GM21390 (cell line): ENCODE data around the gene TNNI3.
"Not testable (repeated sequence)": the region's sequence is repeated elsewhere in the genome, so short reads cannot be mapped to it uniquely, and the experiment has no call there.

Experiments used
- ATAC-seq: cut with Tn5 transposase; IDR thresholded peaks from one replicate; pipeline ENCODE4 v1.9.1; 2021; ENCODE audit not compliant: unreplicated experiment

Gene TNNI3

DNA sequence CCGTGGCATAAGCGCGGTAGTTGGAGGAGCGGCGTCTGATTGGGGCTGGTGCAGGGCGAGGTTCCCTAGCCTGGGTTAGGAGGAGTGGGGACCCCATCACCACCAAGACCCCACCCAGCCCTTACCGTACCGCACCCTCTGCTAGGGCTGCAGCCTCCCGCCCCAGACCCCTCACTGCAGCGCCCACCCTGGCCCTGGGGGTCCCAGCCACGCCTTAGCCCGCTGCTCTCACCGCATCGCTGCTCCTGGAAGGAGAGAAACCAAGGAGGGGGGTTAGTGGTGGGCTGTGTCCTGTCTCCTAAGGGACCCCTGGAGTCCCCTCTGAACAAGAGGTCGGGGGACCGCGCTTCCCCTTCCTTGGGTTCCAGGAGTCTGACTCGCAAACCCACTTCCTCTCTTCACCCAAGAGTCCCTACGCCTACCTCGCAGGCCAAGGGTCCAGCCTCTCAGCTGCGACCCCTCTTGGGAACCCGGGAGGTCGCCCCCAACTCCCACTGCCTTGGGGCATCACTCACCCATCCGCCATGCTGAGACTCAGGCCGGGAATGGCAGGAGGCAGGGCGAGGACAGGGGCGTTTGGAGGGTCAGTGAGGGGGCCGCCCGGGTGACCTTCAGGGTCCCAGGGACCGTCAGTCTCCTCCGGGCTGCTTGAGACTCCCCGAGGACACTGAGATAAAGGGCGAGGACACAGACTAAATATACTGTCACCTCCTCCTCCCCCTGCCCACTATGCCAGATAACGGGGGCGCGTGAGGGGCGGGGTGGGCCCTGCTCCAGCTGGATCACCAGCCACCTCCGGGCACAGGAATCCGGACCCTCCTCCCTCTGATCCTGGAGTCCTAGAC lies at the start of gene TNNI3:
TNNI3 (minus strand) TSS at position 669 of the 845 bp plus-strand sequence; CDS start at position 526, 143 bp downstream.
- no peak for ATAC-seq

DNA sequence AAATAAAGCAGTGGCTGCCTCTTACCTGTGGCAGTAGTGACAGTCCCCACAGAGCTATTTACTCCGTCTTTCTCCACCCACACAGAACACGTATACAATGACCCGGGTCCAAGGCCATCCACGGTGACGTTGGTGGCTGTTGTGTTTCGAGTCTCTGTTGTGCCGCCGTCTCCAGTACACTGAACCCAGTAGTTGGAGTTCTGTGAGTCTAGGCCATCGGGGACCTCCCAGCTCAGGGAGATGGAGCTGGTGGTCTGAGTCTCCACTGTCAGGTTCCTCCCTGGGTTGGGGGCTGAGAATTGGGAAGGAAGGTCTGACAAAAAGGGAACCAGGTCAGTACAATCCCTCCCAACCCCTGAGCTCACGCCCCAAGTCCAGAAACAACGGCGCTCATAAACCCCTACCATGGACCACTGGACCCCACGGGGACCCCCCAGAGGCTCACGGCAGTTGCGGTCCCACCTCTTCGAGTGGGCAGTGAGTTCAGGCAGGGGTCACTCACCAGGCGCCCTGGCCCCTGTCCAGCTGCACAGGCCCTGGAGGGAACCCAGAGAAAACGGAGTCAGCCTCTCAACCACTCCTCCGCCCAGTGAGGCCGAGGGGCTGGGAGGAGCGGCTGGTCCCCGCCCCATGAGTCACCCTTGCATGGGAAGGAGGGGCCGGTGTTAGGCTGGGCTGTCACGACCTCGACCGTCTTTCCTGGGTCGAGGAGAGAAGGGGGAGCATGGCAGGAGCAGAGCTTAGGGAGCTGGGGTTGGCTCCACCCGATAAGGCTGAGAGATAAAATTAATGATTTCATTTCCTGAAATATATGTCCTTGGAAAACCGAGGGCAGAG lies 49.4 kb upstream of the TNNI3 start:
- ATAC-seq = no peak

DNA sequence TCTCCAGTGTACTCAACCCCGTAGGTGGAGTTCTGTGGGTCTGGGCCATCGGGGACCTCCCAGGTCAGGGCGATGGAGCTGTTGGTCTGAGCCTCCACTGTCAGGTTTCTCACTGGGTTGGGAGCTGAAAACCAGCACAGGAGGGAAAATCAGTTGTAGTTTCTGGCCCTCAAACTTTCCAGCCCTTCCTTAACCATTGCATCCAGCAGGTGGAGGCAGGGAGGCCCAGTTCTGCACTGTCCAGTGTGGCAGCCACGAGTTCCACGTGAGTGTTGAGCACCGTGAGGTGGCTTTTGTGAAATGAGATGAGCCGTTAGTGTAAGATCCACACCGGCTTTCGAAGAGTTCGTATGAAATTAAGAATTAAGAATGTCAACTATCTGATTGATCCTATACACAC lies 44.7 kb upstream of the TNNI3 start:
- not testable (repeated sequence) for ATAC-seq

DNA sequence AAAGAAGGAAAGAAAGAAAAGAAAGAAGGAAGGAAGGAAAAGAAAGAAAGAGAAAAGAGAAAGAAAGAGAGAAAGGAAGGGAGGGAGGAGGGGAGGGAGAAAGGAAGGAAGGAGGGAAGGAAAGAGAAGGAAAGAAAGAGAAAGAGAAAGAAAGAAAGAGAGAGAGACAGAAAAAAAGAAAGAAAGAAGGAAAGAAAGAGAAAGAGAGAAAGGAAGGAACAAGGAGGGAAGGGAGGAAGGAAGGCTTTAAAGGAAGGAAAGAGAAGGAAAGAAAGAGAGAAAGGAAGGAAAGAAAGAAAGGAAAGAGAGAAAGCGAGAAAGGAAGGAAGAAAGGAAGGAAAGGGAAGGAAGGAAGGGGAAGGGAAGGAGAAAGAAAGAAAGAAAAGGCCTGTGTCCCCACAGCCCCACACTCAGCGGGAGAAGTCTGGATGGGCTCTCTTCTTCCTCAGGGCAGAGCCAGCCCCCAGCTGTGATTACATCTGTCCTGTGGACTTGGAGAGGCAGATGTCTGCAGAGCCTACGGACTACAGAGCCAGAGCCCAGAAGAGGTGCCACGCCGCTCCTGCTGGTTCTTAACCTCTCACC lies 42.2 kb upstream of the TNNI3 start:
- no peak for ATAC-seq

DNA sequence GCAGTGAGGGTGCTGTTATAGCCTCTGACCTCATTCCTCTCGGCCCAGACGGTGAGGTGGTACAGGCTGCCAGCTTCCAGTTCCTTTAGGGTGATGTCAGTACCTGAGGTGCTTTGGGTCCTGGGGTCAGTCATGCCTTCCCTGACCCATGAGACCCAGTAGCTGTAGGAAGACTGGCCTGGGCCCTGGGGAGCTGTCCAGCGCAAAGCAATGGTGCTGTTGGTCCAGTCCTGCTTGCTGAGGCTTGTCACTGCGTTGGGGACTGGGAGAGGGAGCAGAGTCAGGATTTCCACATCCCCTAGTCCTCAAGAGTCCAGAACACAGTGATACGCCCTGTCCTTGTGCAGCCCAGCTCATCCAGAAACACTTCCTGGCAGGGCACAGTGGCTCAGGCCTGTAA lies 41.1 kb upstream of the TNNI3 start:
- ATAC-seq = no peak

DNA sequence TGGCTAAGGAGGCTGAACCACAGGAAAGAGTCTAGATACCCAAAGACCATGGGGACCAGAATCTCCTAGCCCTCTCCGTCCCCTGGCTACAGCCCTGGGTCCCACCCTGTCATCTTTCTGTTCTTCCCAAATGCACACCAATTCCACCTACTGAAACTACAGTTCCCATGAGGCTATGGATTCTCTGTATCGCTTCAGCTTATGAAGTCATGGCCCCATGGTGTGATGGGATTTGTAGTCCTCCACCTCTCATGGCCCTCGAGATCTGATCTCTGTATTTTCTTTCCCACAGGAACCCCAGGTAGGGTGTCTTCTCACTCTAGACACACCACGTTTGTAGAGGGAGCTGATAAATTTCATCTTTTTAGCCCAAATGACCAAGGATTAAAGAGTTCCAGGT lies 40.0 kb upstream of the TNNI3 start:
- no peak for ATAC-seq

DNA sequence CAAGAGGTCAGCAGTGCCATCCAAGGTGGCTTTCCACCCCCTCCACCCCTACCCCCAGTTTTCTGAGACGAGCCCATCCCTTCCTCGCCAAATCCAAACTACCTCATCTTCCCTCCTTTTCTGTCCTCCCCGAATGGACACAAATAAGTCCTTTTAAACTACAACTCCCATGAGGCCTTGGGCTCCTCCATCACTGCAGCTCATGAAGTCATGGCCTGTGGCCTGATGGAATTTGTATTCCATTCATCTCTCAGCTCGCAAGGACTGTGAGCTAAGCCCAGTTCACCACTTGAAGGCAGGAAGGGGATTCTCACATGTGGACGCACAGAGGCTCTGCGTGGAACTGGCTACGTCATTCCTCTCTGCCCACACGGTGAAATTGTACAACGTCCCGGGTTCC lies 39.3 kb upstream of the TNNI3 start:
- no peak for ATAC-seq

DNA sequence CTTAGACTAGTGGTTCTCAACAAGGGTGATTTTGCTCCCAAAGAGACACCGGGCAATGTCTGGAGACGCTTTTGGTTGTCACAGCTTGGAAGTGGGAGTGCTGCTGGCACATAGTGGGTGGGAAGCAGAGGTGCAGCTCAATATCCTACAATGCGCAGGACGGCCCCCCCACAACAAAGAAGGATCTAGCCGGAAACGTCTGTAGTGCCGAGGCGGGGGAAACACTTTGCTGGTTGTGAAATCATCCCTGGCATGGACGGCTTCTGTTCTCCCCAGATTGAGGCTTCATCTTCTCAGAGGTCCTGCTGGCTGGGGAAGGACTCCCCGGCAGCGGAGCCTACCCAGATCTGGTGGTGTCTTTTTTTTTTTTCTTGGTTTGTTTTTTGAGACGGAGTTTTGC lies 35.9 kb upstream of the TNNI3 start:
- no peak for ATAC-seq

DNA sequence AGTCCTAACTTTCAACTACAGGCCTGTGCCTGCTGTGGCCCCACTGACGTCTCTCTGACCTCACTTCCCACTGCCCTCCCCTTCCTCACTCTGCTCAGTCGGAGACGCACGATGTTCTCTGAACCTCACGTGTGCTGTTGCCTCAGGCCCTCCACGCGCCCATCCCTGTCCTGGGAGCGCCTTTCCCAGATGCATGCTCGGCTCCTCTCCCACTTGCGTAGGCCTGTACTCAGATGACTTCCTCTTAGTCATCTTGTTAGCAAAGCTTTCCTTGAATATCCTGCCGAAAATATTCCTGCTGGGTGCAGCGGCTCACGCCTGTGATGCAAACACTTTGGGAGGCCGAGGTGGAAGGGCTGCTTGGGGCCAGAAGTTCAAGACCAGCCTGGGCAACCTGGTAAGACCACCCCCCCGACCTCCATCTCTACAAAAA lies 31.9 kb upstream of the TNNI3 start:
- no peak for ATAC-seq

DNA sequence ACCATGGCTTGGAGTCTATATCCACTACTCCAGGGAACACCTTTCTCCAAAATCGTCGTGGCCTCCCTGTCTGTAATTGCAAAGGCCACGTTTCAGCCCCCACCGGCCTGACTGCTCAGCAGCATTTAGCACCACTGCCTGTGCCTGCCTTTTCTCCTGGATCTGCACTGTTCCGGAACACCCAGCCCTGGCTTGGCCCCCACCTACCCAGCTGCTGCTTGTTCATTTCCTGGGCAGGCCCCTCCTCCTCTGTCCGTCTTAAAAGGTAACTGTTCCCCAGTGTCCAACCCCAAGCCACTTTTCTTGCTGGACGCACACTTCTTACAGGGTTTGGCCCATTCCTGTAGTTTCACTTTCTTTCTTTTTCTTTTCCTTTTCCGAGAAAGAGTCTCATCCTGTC lies 31.1 kb upstream of the TNNI3 start:
- no peak for ATAC-seq

DNA sequence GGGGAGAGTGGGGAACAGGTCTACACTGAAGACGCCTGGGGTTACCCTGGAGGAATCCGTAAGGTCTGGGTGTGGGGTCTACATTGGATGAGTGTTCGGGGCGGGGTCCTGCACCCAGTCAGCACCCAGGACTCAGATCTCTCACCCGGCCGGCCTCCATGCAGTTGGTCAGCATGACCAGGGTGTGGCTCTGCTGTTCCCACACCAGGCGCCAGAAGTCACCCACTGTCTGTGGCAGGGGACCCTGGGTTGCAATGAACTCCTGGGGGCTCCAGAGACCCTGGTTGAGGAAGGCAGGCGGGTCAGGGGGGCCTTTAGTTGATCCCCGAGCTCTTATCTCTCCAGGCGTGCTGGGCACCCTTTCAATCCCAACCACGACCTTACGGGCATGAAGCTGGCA lies 28.5 kb upstream of the TNNI3 start:
- no peak for ATAC-seq

DNA sequence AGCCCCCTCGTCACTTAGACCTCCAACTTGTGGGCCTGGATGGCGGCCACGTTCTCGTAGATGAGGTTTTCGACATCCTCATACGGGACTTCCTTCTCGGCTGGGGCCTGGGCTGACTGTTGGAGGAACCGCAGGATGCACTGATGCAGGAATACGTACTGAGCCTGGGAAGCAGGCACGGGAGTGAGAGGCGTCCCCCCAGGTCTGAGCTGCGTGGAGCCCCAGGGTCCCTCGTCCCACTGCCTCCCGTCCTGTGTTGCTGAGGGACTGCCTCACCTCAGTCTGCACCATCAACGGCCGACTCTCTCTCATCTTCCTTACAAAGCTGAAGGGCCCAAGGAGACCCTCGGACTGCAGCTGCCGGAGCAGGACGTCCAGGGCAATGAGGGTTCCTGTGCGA lies 24.2 kb upstream of the TNNI3 start:
- no peak for ATAC-seq

DNA sequence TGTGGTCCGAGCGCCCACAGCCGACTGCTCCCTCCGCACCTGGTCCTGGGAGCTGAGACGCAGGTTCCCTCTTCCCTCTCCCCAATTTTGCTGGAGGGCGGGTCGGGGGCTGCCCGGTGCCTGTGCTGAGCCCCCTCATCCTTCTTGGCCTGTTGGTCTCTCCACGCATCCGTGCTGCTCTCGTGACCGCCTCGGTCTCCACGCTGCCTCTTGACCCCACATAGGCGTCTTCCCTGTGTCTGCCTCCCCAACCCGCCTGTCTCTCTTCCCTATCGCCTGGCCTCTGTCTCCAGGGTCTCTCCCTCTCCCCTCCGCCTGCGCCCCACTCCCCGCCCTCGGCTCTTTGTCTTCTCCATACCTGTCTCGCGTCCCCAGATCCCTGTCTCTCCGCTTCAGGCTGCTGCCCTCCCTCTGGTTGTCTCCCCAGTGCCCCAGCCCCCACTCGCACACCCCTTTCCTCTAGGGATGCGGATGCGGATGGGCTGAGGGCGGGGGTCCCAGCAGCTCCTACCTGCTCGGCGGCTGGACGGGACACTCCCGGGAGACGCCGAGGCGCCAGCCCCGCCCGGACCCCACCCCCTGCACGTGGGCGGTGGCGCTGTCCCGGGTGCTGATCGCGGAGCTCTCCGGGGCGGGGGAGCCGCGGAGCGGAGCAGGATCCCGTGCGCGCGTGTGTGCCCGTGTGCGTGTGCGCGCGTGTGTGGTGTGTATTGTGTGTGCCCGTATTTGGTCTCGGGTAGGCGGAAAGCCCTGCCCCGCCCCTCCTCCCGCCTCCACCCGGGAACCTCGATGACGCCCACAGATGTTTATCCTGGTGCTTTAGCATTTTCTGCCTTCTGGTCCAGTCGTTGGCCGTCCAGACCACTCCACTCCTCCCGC lies 22.3 kb upstream of the TNNI3 start, which contains the start of gene SYT5:
SYT5 (minus strand) TSS at position 684 of the 879 bp plus-strand sequence. CDS start 1,248 bp downstream, outside the sequence.
- ATAC-seq = no peak

DNA sequence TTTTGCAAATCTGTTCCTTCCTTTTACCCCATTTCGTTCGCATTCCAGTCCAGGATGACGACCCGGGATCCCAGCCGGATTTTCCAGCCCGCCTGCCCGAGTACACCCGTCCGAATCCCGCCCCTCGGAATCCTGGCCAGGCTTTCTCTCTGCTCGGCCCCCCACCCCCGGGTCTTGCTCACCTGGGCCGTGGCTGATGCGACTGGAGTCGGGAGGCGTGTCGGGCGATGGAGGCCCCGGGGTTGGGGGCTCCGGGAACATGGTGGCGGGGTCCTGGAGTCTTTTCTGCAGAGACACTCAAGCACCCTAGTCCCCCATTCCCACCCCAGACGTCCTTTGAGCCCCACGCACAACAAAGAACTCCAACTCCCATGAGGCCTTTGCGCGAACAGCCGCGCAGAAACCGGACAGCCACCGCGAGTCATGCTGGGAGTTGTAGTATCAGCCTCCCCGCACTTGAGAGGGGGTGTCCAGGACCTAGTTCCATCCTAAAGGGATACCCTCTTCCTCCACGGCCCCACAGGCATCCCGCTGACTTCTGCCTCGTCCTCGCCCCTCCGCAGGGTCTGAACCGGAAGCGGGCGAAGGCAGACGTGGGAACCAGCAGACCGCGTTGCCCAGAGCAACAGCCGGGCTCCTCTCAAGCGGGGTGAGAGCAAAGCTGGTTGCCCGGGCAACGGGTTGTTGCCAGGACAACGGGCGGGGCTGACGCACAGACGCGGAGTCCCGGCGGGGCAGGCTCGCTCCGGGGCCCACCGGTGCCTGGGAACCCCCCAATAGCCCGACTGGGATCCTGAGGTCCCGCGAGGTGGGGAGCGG lies 21.5 kb upstream of the TNNI3 start:
- peak; percentile 61 for ATAC-seq

DNA sequence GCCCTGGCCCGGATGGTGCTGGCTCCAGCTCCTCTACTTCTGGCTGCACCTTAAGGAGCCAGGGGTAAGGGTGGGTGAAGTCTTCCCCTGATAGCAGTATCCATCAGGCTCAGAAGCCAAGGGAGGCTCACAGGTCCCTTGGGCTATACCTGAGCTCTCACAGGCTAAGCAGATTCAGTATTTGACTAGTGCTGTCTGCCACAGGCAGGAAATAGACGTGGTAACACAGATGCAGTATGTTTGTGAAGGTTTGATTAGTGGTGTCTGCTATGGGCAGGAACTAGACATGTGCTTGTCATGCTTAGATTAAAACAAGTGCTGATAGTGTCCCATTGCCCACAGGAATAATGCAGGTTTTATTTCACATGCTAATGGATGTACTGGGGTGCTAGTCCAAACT lies 18.5 kb upstream of the TNNI3 start:
- no peak for ATAC-seq

DNA sequence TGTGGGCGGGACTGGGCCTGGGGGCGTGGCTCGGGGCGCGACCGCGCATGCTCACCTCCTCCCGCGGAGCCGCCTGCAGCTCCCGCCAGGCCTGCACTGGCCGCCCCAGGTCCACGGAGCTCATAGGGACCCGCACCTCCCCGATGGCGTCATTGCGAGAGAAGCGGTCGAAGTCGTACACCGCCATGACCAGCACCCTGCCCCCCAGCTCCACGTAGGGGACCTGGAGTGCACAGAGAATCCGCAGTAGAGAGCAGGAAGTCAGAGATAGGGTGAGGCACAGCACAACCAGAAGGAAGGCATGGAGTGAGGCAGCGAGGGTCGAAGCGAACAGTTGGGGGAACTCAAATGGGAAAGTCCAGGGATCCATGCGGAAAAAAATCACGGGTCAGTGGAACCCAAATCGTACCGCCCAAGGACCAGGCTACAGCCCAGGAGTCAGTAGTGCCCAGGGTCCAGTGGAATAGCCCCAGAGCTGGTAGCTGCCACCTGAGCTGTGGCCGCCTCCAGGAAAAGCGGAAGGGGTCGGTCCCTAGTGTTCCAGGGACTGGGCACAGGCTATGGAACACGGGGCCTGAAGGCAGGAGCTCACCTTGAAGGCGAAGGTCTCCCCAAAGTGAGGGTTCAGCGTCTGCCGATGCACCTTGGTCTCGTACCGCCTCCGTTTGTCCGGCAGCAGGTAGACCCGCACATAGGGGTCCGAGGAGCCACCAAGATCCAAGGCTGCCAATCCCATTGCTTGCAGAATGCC lies 17.8 kb upstream of the TNNI3 start:
- ATAC-seq = no peak

DNA sequence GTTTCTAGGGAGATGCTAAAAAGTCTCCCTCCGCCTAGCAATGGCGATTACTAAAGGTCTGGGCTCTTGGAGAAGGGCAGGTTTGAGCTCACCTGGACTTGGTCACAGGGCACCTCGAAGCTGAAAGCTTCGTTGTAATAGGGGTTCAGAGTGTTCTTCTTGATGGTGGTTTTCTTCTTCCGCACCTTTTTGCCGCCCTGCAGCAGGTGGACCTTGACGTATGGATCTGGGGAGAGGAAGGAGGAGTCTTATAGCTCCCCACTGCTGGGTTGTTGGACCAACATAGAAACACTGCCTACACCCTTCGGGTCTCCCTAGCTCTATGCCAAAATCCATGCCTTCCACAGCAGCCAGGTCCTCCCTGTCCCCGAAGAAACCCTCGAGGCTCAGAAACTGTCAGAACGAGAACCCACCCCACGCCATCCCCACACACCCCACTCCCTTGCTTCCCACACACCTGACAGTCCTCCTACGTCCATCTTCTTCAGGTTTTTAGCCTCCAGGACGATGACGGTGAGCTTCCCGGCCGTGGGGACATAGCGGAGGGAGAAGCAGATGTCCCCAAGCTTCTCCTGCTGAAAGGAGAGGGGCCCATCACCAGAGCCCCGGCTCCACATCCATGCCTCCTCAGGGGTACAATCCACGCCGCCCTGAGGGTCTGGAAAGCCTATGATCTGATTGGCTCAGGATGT lies 17.0 kb upstream of the TNNI3 start:
- no peak for ATAC-seq

DNA sequence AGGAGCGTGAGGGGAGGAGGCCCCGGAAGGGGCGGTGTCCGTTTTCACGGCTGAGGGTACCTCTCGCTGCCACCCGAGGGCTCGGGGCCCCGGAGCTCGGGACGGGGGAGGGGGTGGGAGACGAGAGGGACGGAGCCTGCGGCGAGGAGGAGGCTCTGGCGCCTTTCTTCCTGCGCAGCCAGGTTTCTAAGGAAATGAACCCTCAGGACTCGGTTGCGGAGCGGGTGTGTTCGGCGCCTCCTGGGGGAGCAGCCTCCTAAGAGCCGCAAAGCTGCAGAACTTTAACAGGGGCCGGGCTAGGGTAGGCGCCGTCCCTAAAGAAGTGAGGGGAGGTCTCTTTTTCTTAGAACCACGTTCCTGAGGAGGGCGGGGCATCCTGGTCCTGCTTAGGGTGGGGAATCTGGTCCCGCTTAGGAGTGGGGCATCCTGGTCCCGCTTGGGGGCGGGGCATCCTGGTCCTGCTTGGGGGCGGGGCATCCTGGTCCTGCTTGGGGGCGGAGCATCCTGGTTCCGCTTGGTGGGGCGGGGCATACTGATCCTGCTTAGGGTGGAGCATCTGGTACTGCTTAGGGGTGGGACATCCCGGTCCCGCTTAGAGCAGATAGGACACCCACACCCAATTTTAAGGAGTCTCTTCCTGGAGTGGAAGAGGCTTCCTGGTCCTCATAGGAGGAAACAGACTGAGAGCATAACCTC lies 16.3 kb upstream of the TNNI3 start:
- ATAC-seq = no peak
